H1 (cell line): Measurements from ENCODE around the gene EIF4EBP2. TPM values are rescaled to one million over a fixed set of nuclear protein-coding genes. Genes with fewer than 3 reads are reported as not detected.

Source experiments
- ATF3 ChIP-seq: IDR thresholded peaks from 2 replicates; pipeline ENCODE4 v1.6.1; 2011; ENCODE audit warnings: low read depth, mild to moderate bottlenecking, low read length; ENCODE audit not compliant: insufficient read depth
- CEBPB ChIP-seq: IDR thresholded peaks from 2 replicates; pipeline ENCODE4 v1.6.1; 2012; ENCODE audit warnings: low read depth, low read length
- CTBP2 ChIP-seq: IDR thresholded peaks from 2 replicates; pipeline ENCODE4 v1.7.0; 2011; ENCODE audit warnings: borderline replicate concordance, mild to moderate bottlenecking, moderate library complexity, mixed read lengths, low read length; ENCODE audit not compliant: insufficient read depth, insufficient read length
- CTCF ChIP-seq, 3 experiments: IDR thresholded peaks; 1 replicate in 2 of 3; 2 replicates in 1 of 3; pipeline versions ENCODE4 v1.5.1 to v1.6.1; 2011; ENCODE audit warnings: low read length in 3 of 3, mild to moderate bottlenecking in 3 of 3, inconsistent platforms in 2 of 3, low read depth in 1 of 3, moderate library complexity in 1 of 3; ENCODE audit not compliant: insufficient read depth in 1 of 3; ENCODE audit errors: control extremely low read depth in 1 of 3
- FOSL1 ChIP-seq: IDR thresholded peaks from 2 replicates; pipeline ENCODE4 v1.6.1; 2011; ENCODE audit warnings: mild to moderate bottlenecking, low read depth, low read length, moderate library complexity; ENCODE audit not compliant: insufficient read depth
- GTF2F1 ChIP-seq: IDR thresholded peaks from 2 replicates; pipeline ENCODE4 v1.6.1; 2012; ENCODE audit warnings: low read depth, low read length, improper control_type of control experiment, borderline replicate concordance
- JUN ChIP-seq: IDR thresholded peaks from 2 replicates; pipeline ENCODE4 v1.6.1; 2011; ENCODE audit warnings: low read depth, mild to moderate bottlenecking, improper control_type of control experiment, low read length
- JUND ChIP-seq: IDR thresholded peaks from 2 replicates; pipeline ENCODE4 v1.6.1; 2011; ENCODE audit warnings: mild to moderate bottlenecking, improper control_type of control experiment, low read length
- KDM5A ChIP-seq: fragments of 200-600 bp; IDR thresholded peaks from 2 replicates; pipeline ENCODE4 v1.7.1; 2012; ENCODE audit warnings: mild to moderate bottlenecking, low read length, inconsistent platforms, mixed read lengths
- NANOG ChIP-seq: IDR thresholded peaks from 2 replicates; pipeline ENCODE4 v1.6.1; 2011; ENCODE audit warnings: low read length, low read depth, mild to moderate bottlenecking, inconsistent platforms; ENCODE audit not compliant: insufficient read depth, poor library complexity, severe bottlenecking
- RBBP5 ChIP-seq: IDR thresholded peaks from 2 replicates; pipeline ENCODE4 v1.7.1; 2012; ENCODE audit warnings: low read depth, mild to moderate bottlenecking, inconsistent platforms, low read length, moderate library complexity, borderline replicate concordance
- RFX5 ChIP-seq: IDR thresholded peaks from 2 replicates; pipeline ENCODE4 v1.6.1; 2011; ENCODE audit warnings: low read depth, low read length, improper control_type of control experiment, borderline replicate concordance
- SP2 ChIP-seq: IDR thresholded peaks from 2 replicates; pipeline ENCODE4 v1.6.1; 2012; ENCODE audit warnings: mild to moderate bottlenecking, low read length, inconsistent platforms
- SP4 ChIP-seq: IDR thresholded peaks from 2 replicates; pipeline ENCODE4 v1.6.1; 2012; ENCODE audit warnings: low read length, inconsistent platforms
- SRF ChIP-seq: IDR thresholded peaks from 2 replicates; pipeline ENCODE4 v1.6.1; 2011; ENCODE audit warnings: mild to moderate bottlenecking, low read depth, low read length, moderate library complexity
- TAF7 ChIP-seq: optimal IDR thresholded peaks from 2 replicates; pipeline ENCODE3; 2011; ENCODE audit warnings: low read depth, mild to moderate bottlenecking, inconsistent platforms, low read length, moderate library complexity, borderline replicate concordance
- TBP ChIP-seq: IDR thresholded peaks from 2 replicates; pipeline ENCODE4 v1.6.1; 2011; ENCODE audit warnings: low read depth, low read length, improper control_type of control experiment
- TCF12 ChIP-seq: IDR thresholded peaks from 2 replicates; pipeline ENCODE4 v1.6.1; 2011; ENCODE audit warnings: low read depth, mild to moderate bottlenecking, low read length
- polyA plus RNA-seq, 7 experiments: library from polyadenylated mRNA; depleted of rRNA in 3 of 7; stranded (reverse) in 5 of 7; unstranded in 2 of 7; fragments of >200 nt in 5 of 7; fragments of 200-250 nt in 2 of 7; gene quantifications; 1 replicate in 5 of 7; 2 replicates in 1 of 7; 4 replicates in 1 of 7; pipeline versions ENCODE4 v1.2.1 to v1.2.3, GENCODE V29; 2011 to 2013; ENCODE audit warnings: missing spikeins in 2 of 7, mixed read lengths in 2 of 7
- total RNA-seq: library from RNA; stranded (reverse); fragmentation: NEBNext Ultra II Directional; extraction: Animal tissue kit (Norgen Biotek cat#: 25700); gene quantifications from 2 replicates; pipeline ENCODE4 v1.2.1, GENCODE V29; 2021

EIF4EBP2 gene
- total and polyA plus RNA-seq, 2 of the 8 experiments (the other 6 are each of a cell fraction or from before 2014, with no cell fraction given), result 55.3 to 144 TPM

GRCh38 chr10:70440296-70441160 lies 36.6 kb downstream of the EIF4EBP2 start (continued):
- TF ChIP-seq TBP (no peak), CTCF (IDR thresholded peaks at IDR 0.05; ENCODE audit: control extremely low read depth in 1 of 3, insufficient read depth in 1 of 3, low read depth in 1 of 3, low read length in 3 of 3) (no peak), SP4 (no peak), RFX5 (no peak), KDM5A (no peak), TAF7 (no peak), FOSL1 (no peak), JUND (no peak), CTBP2 (peak; percentile 11), SRF (no peak), TCF12 (no peak), CEBPB (no peak), GTF2F1 (no peak), ATF3 (no peak), SP2 (no peak), JUN (no peak), NANOG (no peak), RBBP5 (no peak)
